HG03565 (cell line): Measurements from ENCODE around the gene TM7SF2.

ENCODE experiments used
- ATAC-seq: cut with Tn5 transposase; IDR thresholded peaks from one replicate; pipeline ENCODE4 v1.9.1; 2021; ENCODE audit warnings: mild to moderate bottlenecking, moderate library complexity; ENCODE audit not compliant: unreplicated experiment

Gene TM7SF2

GRCh38 chr11:65111744-65112545, at the start of gene TM7SF2:
Gene TM7SF2, plus strand, starts transcription at chr11:65111872. Its CDS starts 144 bp downstream, at chr11:65112016.
- ATAC-seq, result peak; percentile 39

GRCh38 chr11:65063532-65063931, 48.1 kb upstream of the TM7SF2 start:
- no peak for ATAC-seq

- ATAC-seq, result no peak
Measured at GRCh38 chr11:65064847-65065240, 46.8 kb upstream of the TM7SF2 start.

GRCh38 chr11:65065851-65066250, 45.8 kb upstream of the TM7SF2 start:
- ATAC-seq, result no peak

- ATAC-seq, result no peak
Measured at GRCh38 chr11:65066315-65066714, 45.4 kb upstream of the TM7SF2 start.

- no peak for ATAC-seq
Measured at GRCh38 chr11:65066805-65067291, 44.8 kb upstream of the TM7SF2 start.

- no peak for ATAC-seq
Measured at GRCh38 chr11:65067446-65067845, 44.2 kb upstream of the TM7SF2 start.

- no peak for ATAC-seq
Measured at GRCh38 chr11:65069217-65069616, 42.5 kb upstream of the TM7SF2 start.

GRCh38 chr11:65071907-65072630, 39.6 kb upstream of the TM7SF2 start:
- no peak for ATAC-seq

GRCh38 chr11:65072631-65072966, 39.1 kb upstream of the TM7SF2 start:
- ATAC-seq, result no peak

GRCh38 chr11:65077451-65077850, 34.2 kb upstream of the TM7SF2 start:
- ATAC-seq, result no peak

GRCh38 chr11:65078151-65078550, 33.5 kb upstream of the TM7SF2 start:
- no peak for ATAC-seq

- no peak for ATAC-seq
Measured at GRCh38 chr11:65078786-65079342, 32.8 kb upstream of the TM7SF2 start.

- ATAC-seq, result peak; percentile 12
Measured at GRCh38 chr11:65083134-65083833, 28.4 kb upstream of the TM7SF2 start.

- peak; percentile 82 for ATAC-seq
Measured at GRCh38 chr11:65083834-65084597, 27.7 kb upstream of the TM7SF2 start, which contains the start of the genes CDCA5 and ZFPL1. Gene CDCA5, minus strand, starts transcription at chr11:65084040. Its CDS starts 62 bp downstream, at chr11:65083978. Gene ZFPL1, plus strand, starts transcription at chr11:65084222. Its CDS starts 477 bp downstream, at chr11:65084699.

GRCh38 chr11:65084598-65085375, 26.9 kb upstream of the TM7SF2 start:
- ATAC-seq, result no peak

- no peak for ATAC-seq
Measured at GRCh38 chr11:65085446-65085845, 26.2 kb upstream of the TM7SF2 start.

- no peak for ATAC-seq
Measured at GRCh38 chr11:65086809-65087208, 24.9 kb upstream of the TM7SF2 start.

- no peak for ATAC-seq
Measured at GRCh38 chr11:65087216-65087615, 24.5 kb upstream of the TM7SF2 start.
